Ramos (cell line): Measurements from ENCODE around the gene SKIC8.
"Not testable (repeated sequence)": the region's sequence is repeated elsewhere in the genome, so short reads cannot be mapped to it uniquely, and the experiment has no call there.

Experiments used
- in situ Hi-C: fragments of 300-500 bp; cut with MboI; formaldehyde crosslinking; loops from one replicate; pipeline ENCODE4 v1.14.3; 2022; ENCODE audit warnings: low sequenced_read_pairs; ENCODE audit not compliant: unreplicated experiment

Gene SKIC8

GRCh38 chr15:78263351-78263781, 36.0 kb downstream of the SKIC8 start:
- in situ Hi-C loops: no loop called here

GRCh38 chr15:78261062-78261461, 38.3 kb downstream of the SKIC8 start:
- in situ Hi-C loops: no loop called here

- in situ Hi-C loops: no loop called here
Measured at GRCh38 chr15:78260489-78260888, 38.9 kb downstream of the SKIC8 start.

GRCh38 chr15:78259232-78259631, 40.2 kb downstream of the SKIC8 start:
- in situ Hi-C loops: no loop called here

- in situ Hi-C loops: no loop called here
Measured at GRCh38 chr15:78257681-78258080, 41.7 kb downstream of the SKIC8 start.

GRCh38 chr15:78256044-78256437, 43.4 kb downstream of the SKIC8 start:
- in situ Hi-C loops: no loop called here

- in situ Hi-C loops: no loop called here
Measured at GRCh38 chr15:78255421-78256043, 43.9 kb downstream of the SKIC8 start.

- in situ Hi-C loops: no loop called here
Measured at GRCh38 chr15:78251136-78251535, 48.3 kb downstream of the SKIC8 start.

GRCh38 chr15:78249131-78249530, 50.3 kb downstream of the SKIC8 start:
- in situ Hi-C loops: no loop called here

GRCh38 chr15:78247911-78248310, 51.5 kb downstream of the SKIC8 start:
- in situ Hi-C loops: no loop called here

GRCh38 chr15:78245976-78246620, 53.3 kb downstream of the SKIC8 start:
- in situ Hi-C loops: not testable (repeated sequence)

GRCh38 chr15:78245392-78245791, 54.0 kb downstream of the SKIC8 start:
- in situ Hi-C loops: not testable (repeated sequence)

- in situ Hi-C loops: loop anchor here (5.0 kb wide), 1 partner anchor 278 kb away; no protein-coding TSS in a partner anchor
Measured at GRCh38 chr15:78244893-78245292, 54.5 kb downstream of the SKIC8 start.

GRCh38 chr15:78244101-78244500, 55.3 kb downstream of the SKIC8 start:
- in situ Hi-C loops: loop anchor here (5.0 kb wide), 1 partner anchor 277 kb away; no protein-coding TSS in a partner anchor

GRCh38 chr15:78243491-78243941, 55.9 kb downstream of the SKIC8 start:
- in situ Hi-C loops: loop anchor here (5.0 kb wide), 1 partner anchor 276 kb away; no protein-coding TSS in a partner anchor

GRCh38 chr15:78243058-78243457, 56.4 kb downstream of the SKIC8 start:
- in situ Hi-C loops: loop anchor here (5.0 kb wide), 1 partner anchor 276 kb away; no protein-coding TSS in a partner anchor

GRCh38 chr15:78242128-78242527, 57.3 kb downstream of the SKIC8 start:
- in situ Hi-C loops: loop anchor here (5.0 kb wide), 1 partner anchor 275 kb away; no protein-coding TSS in a partner anchor

- in situ Hi-C loops: loop anchor here (5.0 kb wide), 1 partner anchor 274 kb away; no protein-coding TSS in a partner anchor
Measured at GRCh38 chr15:78241017-78241416, 58.4 kb downstream of the SKIC8 start.

GRCh38 chr15:78239811-78240210, 59.6 kb downstream of the SKIC8 start:
- in situ Hi-C loops: loop anchor here (5.0 kb wide), 2 partner anchors 128 to 273 kb away; no protein-coding TSS in a partner anchor

- in situ Hi-C loops: loop anchor here (5.0 kb wide), 1 partner anchor 125 kb away; no protein-coding TSS in a partner anchor
Measured at GRCh38 chr15:78237146-78237545, 62.3 kb downstream of the SKIC8 start.

- in situ Hi-C loops: loop anchor here (5.0 kb wide), 1 partner anchor 124 kb away; no protein-coding TSS in a partner anchor
Measured at GRCh38 chr15:78236491-78236890, 62.9 kb downstream of the SKIC8 start.
